Transverse colon (tissue), 4 donors: ENCODE results near the gene BTNL2. TPM values are rescaled to one million over a fixed set of nuclear protein-coding genes. Genes with fewer than 3 reads are reported as not detected.

Experiments
- DNase-seq: peaks from one replicate; pipeline ENCODE4 v3.0.0-alpha.2; 2019
- H3K27ac ChIP-seq, 4 donors: fragments of 200-600 bp; sonication (generic); 2 replicates each; pipeline ENCODE4 v1.5.1; 2016 to 2018; ENCODE audit warnings: inconsistent platforms in 4 of 4
- H3K27me3 ChIP-seq: fragments of 200-600 bp; sonication (generic); 2 replicates; pipeline ENCODE4 v1.5.1; 2017; ENCODE audit warnings: inconsistent platforms
- H3K36me3 ChIP-seq, 4 donors: fragments of 200-600 bp; sonication (generic); 2 replicates each; pipeline ENCODE4 v1.5.1; 2017 to 2019; ENCODE audit warnings: inconsistent platforms in 4 of 4
- H3K4me1 ChIP-seq, 4 donors: fragments of 200-600 bp; sonication (generic); 2 replicates each; pipeline ENCODE4 v1.5.1; 2017 to 2020; ENCODE audit warnings: inconsistent platforms in 4 of 4
- H3K4me3 ChIP-seq, 4 donors: fragments of 200-600 bp; sonication (generic); 1 replicate in 1 of 4; 2 replicates in 3 of 4; pipeline versions ENCODE4 v1.5.1 to v1.6.1; 2017 to 2019; ENCODE audit warnings: inconsistent platforms in 4 of 4
- H3K9me3 ChIP-seq, 2 donors: fragments of 200-600 bp; sonication (generic); 2 replicates each; pipeline ENCODE4 v1.5.1; 2017 to 2019; ENCODE audit warnings: inconsistent platforms in 2 of 2
- EP300 ChIP-seq: sonication (generic); formaldehyde crosslinking; IDR thresholded peaks from one replicate; pipeline ENCODE4 v1.6.1; 2017; ENCODE audit warnings: antibody characterized with exemption, low read depth
- POLR2A ChIP-seq: fragments of 450-650 bp; IDR thresholded peaks from one replicate; pipeline ENCODE4 v1.6.1; 2016; ENCODE audit warnings: antibody characterized with exemption, mild to moderate bottlenecking, moderate library complexity
- POLR2AphosphoS5 ChIP-seq, 3 donors: sonication (generic); formaldehyde crosslinking; IDR thresholded peaks; one replicate each; pipeline ENCODE4 v1.6.1; 2016; ENCODE audit warnings: antibody characterized with exemption in 3 of 3
- WGBS, 2 donors: methylation state at CpG; one replicate each; pipeline ENCODE4 v1.1.5; 2018; ENCODE audit warnings: low coverage in 1 of 2; 5-methylcytosine and 5-hydroxymethylcytosine counted together
- in situ Hi-C, 4 donors: fragments of 200-750 bp; cut with MboI; loops; one replicate each; pipeline versions ENCODE4 v1.15.0 to v1.15.1; 2017; ENCODE audit warnings: low sequenced_read_pairs in 3 of 4, low pct_ligation_motif_present in 1 of 4, low pct_unique_long_range_greater_than_20kb in 1 of 4
- intact Hi-C: fragments of 100-400 bp; cut with DNase I; formaldehyde crosslinking; loops from one replicate; pipeline ENCODE4 v1.15.1; 2023; ENCODE audit warnings: low total_unique reads
- total RNA-seq, 4 donors: library from RNA; depleted of rRNA; stranded (reverse); fragments of >200 nt; gene quantifications; one replicate each; pipeline ENCODE4 v1.1.0, GENCODE V29; 2016
- TF ChIP-seq, protein P1 (sequence below), 5 experiments: fragments of 200-600 bp in 3 of 5; fragments of 450-650 bp in 2 of 5; sonication (generic) in 3 of 5; IDR thresholded peaks; 1 replicate in 2 of 5; 2 replicates in 3 of 5; pipeline ENCODE4 v1.5.1; 2016 to 2017; ENCODE audit warnings: antibody characterized with exemption in 5 of 5, inconsistent platforms in 3 of 5, mild to moderate bottlenecking in 2 of 5, moderate library complexity in 1 of 5

The BTNL2 gene
- total RNA-seq, 4 donors from 2014 or later: not detected

DNA sequence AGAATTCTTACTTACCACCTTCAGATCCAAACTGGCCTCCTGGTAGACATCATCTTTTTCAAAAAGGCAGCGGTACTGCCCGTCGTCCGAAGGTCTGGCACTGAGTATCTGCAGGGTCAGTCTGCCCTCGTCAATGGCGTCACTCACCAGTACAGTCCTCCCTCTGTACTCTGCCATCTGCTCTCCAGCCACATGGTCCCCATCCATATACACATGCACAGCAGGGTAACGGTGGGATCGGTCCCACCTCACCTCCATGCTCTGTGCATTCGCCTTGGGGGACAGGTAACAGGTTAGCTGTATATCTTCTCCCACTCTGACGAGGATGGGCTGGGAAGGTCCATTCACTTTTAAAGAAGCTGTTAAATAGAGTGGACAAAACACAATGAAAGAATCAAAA lies 11.0 kb downstream of the BTNL2 start:
- in situ Hi-C loops: no loop called here
- Histone ChIP-seq H3K36me3 (no peaks in the 10 kb centered on the region), H3K27me3 (peaks cover 4% of the 10 kb centered on the region), H3K9me3 (no peaks in the 10 kb centered on the region), H3K4me1 (no peaks in the 10 kb centered on the region), H3K4me3 (no peak overlapping the region), H3K27ac (no peak overlapping the region)
- 96% methylated on average over 4 to 10 of the region's 10 CpGs for WGBS, 2 donors
- intact Hi-C loops: no loop called here
- no peak for DNase-seq
- TF ChIP-seq, protein P1, sequence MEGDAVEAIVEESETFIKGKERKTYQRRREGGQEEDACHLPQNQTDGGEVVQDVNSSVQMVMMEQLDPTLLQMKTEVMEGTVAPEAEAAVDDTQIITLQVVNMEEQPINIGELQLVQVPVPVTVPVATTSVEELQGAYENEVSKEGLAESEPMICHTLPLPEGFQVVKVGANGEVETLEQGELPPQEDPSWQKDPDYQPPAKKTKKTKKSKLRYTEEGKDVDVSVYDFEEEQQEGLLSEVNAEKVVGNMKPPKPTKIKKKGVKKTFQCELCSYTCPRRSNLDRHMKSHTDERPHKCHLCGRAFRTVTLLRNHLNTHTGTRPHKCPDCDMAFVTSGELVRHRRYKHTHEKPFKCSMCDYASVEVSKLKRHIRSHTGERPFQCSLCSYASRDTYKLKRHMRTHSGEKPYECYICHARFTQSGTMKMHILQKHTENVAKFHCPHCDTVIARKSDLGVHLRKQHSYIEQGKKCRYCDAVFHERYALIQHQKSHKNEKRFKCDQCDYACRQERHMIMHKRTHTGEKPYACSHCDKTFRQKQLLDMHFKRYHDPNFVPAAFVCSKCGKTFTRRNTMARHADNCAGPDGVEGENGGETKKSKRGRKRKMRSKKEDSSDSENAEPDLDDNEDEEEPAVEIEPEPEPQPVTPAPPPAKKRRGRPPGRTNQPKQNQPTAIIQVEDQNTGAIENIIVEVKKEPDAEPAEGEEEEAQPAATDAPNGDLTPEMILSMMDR (IDR thresholded peaks at IDR 0.05): no peak
- TF ChIP-seq POLR2A (no peak), EP300 (no peak)

DNA sequence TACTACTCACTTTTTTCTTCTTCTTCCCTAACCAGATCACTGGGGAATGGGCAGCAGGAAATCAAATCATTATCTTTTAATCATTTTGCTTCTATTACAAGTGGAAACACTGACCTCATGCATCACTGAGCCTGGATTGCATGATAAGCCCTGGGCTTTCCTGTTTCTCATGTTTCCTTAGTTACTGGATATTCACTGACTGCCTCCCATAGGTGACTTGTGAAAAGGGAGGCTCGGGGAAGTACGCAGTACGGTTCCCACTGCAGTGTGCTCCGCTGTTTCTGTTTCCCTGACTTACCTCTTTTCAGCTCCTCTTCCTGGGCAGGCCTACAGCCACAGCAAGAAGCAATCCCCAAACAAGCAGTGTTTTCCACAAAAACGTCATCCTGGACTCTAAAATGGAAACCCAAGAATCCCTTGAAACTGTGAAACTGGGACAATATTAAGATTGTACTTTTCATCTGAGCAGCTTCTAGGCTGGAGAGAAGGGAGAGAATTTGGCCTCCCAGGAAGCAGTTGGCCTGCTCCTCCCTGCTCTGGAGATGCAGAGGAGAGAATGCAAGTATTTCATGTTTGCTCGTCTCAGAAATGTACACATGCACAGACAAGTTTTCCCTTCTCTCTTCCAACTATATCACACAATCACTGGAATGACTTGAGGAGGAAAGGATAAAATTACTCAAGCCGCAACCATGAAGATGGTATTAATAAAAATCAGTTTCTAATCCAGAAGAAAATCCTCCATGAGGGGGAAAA lies 13.1 kb downstream of the BTNL2 start:
- DNase-seq: no peak
- Histone ChIP-seq H3K4me3 (no peak overlapping the region), H3K27ac (no peak overlapping the region), H3K36me3 (no peaks in the 10 kb centered on the region), H3K4me1 (no peaks in the 10 kb centered on the region), H3K9me3 (no peaks in the 10 kb centered on the region), H3K27me3 (peaks cover 4% of the 10 kb centered on the region)
- WGBS, 2 donors: 66 to 89% methylated on average over 7 of the region's 7 CpGs
- intact Hi-C loops: no loop called here
- TF ChIP-seq POLR2A (no peak), EP300 (no peak), POLR2AphosphoS5 (IDR thresholded peaks at IDR 0.05) (no peak)
- TF ChIP-seq, protein P1 (IDR thresholded peaks at IDR 0.05): no peak
- in situ Hi-C loops: no loop called here

DNA sequence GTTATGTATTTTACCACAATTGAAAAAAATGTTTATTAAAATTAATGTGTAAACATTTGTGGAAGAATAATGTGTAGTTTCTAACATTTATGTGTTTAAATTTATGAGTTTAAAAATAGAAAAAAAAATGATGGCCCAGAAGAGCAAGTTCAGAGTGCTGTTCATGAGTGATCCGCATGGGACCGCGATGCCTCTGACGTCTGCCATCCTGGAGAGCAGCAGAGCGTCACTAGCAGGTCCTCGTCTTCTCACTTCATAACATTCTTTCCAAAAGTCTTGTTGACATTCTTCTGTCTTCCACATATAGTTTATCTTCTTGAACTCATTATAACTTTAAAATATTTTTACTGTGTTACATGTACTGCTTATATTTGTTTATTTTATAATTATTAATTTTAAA lies 15.5 kb downstream of the BTNL2 start:
- 86 to 91% methylated on average over 6 of the region's 6 CpGs for WGBS, 2 donors
- Histone ChIP-seq H3K27me3 (no peaks in the 10 kb centered on the region), H3K9me3 (no peaks in the 10 kb centered on the region), H3K36me3 (no peaks in the 10 kb centered on the region), H3K27ac (no peak overlapping the region), H3K4me3 (no peak overlapping the region), H3K4me1 (no peaks in the 10 kb centered on the region)
- in situ Hi-C loops (no loop called here), intact Hi-C loops (no loop called here)
- no peak for DNase-seq
- no peak for TF ChIP-seq EP300
- TF ChIP-seq, protein P1 (IDR thresholded peaks at IDR 0.05): no peak
- no peak for TF ChIP-seq POLR2AphosphoS5 (IDR thresholded peaks at IDR 0.05)
- TF ChIP-seq POLR2A: no peak

DNA sequence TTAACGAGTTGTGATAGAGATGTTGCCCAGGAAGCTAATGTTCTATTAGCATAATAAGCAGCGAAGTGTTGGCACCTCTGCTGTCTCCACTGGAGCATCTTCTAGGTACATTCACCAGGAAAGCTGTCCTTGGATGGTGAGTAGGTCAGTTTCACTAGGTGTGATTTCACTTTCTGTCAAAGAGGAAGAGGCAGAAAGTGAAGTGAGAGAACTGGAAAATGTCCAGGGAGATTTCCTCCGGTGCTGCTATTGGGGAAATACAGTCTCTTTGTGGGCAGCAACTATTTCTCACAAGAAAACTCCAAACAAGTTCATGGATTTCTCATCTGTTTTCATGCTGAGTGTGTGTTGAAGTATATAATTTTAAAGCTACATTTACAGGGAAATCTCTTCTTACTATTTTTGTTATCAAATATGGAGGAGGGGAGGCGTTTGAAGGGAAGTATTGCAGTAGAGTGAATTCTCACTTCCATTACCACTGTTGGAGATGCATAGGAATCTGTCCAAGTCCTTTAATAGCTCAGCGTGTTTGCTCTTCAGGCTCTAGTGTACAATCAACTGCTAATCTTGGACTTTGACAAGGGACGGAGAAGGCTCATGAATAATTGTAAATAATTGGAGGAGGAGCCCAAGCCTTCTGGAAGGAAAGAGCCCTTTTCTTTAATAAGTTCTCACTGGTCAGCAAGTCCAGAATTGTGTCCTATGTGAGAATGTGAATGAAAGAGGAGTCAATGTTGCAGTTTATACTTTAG lies 19.2 kb downstream of the BTNL2 start:
- TF ChIP-seq POLR2A: no peak
- TF ChIP-seq POLR2AphosphoS5 (IDR thresholded peaks at IDR 0.05): no peak
- TF ChIP-seq, protein P1 (IDR thresholded peaks at IDR 0.05): no peak
- no peak for TF ChIP-seq EP300
- Histone ChIP-seq H3K4me1 (no peaks in the 10 kb centered on the region), H3K36me3 (no peaks in the 10 kb centered on the region), H3K27ac (no peak overlapping the region), H3K9me3 (no peaks in the 10 kb centered on the region), H3K27me3 (no peaks in the 10 kb centered on the region), H3K4me3 (no peak overlapping the region)
- in situ Hi-C loops: no loop called here
- WGBS, 2 donors: 44 to 53% methylated on average over 4 to 6 of the region's 6 CpGs
- intact Hi-C loops: no loop called here
- no peak for DNase-seq
